UCSD-AML1 (cell line): ENCODE measurements around the gene TPX2.
A peak's percentile ranks its signal among the peaks of the same experiment; 100 is the strongest.
"Not testable (repeated sequence)": the region's sequence is repeated elsewhere in the genome, so short reads cannot be mapped to it uniquely, and the experiment has no call there.

Experiments used
- DNase-seq: peaks from one replicate; lab custom pipeline; 2025; ENCODE audit not compliant: unreplicated experiment; lab: John Stamatoyannopoulos, UW

Gene TPX2

DNA sequence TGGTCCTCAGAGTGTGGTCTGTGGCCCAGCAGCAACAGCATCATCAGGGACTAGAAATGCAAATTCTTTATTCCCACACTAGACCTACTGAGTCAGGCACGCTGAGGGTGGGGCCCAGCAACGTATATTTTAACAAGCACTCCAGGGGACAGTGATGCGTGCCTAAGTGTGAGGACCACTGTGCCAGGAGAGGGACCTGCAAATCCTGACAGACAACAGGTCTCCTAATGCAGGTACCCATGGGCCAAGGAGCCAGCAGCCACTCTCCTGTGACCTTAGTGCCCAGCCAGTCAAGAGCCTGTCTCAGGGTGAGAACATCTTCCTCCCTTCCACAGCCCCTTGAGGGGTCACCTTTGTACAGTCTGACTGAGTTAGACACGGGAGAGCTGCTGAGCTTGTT, 72.1 kb downstream of the TPX2 start:
- no peak for DNase-seq

- no peak for DNase-seq
These were observed 73.0 kb downstream of the TPX2 start for GRCh38 chr20:31811796-31812728.

DNA sequence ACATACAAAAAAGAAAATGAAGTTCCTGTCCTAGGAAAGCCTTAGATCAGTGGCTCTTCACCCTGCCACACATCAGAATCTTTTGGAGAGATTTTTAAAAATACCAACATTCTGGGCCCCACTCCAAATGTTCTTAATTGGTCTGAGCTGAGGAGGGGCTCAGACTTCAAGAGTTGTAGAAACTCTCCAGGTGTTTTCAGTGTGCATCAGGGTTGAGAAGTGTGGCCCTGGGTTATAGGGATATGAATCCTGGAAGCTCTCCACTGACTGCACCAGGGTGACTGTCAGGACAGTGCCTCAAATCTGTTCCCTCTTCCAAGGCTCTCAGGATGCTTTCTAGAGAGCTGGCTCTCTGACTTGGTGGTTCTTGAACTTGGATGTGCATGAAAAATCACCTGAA, 74.5 kb downstream of the TPX2 start:
- no peak for DNase-seq

DNA sequence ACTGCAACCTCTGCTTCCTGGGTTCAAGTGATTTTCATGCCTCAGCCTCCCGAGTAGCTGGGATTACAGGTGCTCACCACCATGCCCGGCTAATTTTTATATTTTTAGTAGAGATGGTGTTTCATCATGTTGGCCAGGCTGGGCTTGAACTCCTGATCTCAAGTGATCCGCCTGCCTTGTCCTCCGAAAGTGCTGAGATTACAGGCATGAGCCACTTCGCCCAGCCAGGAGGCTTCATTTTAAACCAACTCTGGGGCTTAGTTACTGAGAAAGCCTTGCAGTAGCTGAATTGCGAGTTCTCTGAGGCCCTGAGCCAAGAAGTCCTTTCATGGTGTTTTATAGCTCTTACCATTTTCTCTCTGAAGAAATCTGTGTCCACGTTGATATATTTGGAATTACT, 75.1 kb downstream of the TPX2 start:
- DNase-seq = not testable (repeated sequence)

- no peak for DNase-seq
These were observed 76.5 kb downstream of the TPX2 start for GRCh38 chr20:31815408-31816188.

DNA sequence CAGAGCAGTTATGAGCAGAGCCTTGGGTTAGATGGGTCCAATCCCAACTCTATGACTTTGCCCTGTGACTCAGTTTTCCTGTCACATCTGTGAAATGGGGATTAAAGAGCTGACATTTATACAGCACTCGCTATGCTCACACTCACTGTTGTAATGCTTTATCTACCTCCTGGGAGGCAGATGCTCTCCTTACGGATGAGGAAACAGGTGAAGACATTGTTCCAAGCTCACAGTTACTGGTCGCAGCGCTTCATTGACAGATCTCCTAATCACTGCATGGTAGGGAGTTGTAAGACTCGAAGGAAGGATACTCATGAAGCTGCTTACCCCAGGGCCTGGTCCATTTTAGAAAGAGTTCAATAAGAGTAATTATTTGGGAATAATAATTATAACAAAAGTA, 77.1 kb downstream of the TPX2 start:
- DNase-seq = no peak

DNA sequence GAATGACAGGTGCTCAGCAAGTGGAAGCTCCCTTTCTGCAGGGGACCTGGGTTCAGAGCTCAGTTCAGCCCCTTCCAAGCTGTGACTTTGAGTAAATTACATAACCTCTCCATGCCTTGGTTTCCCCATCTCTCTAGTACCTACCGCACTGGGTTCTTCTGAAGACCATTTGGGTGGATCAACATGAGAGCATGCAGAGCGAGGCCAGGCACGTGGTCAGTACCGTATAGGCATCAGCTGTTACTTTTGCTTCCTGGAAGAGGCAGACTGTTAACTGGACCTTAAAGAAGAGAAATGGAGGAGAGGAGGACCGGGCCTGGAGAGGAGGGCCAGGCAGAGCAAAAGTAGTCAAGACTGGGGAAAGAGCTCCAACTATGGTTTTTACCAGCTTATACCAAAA, 78.4 kb downstream of the TPX2 start:
- no peak for DNase-seq

GRCh38 chr20:31818376-31818908, 79.4 kb downstream of the TPX2 start:
- no peak for DNase-seq

DNA sequence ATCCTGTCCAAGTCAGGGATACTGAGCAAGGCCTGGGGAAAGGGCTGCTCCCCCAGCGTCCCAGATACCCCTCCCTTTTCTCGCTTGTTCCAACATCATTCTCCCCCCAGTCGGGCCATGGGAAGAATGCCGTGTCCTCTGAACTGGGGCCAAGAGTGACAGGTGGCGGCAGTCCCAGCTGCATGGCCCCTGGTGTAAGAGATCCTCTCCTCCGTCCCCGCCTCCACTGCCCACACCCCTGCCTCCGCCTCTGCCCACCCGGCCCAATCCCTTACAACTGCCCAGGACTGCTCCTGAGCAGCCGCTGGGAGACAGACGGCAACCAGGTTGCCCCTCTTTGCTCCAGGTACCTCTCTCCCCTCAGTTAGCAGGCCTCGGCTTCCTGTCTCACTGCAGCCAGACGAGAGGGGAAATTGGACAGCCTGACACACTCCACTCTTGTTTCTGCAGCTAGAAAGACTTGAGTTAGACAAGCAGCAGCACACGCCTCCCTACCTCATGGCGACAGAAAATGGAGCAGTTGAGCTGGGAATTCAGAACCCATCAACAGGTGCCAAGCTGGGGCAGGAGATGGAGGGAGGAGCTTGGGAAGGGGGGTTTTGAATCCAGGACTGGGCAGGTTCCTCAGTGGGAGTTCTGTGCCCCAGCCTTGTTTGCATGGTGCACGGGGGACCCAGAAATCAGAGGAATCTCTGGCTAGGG, 80.1 kb downstream of the TPX2 start, which contains the start of gene MYLK2:
Gene MYLK2 (plus strand): TSS at position 274 of the 702 bp plus-strand sequence. CDS start 225 bp downstream, at position 499.
- DNase-seq = no peak

DNA sequence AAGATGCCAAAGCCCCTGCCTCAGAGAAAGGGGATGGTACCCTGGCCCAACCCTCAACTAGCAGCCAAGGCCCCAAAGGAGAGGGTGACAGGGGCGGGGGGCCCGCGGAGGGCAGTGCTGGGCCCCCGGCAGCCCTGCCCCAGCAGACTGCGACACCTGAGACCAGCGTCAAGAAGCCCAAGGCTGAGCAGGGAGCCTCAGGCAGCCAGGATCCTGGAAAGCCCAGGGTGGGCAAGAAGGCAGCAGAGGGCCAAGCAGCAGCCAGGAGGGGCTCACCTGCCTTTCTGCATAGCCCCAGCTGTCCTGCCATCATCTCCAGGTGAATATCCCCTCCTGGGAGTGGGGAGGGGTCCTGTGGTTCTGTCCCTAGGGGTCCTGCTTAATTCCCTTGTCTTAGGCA, 81.1 kb downstream of the TPX2 start:
- DNase-seq = no peak

GRCh38 chr20:31821427-31821826, 82.3 kb downstream of the TPX2 start:
- no peak for DNase-seq

- DNase-seq = peak; percentile 74
These were observed 83.6 kb downstream of the TPX2 start for GRCh38 chr20:31822421-31823330.

- DNase-seq = peak; percentile 46
These were observed 84.5 kb downstream of the TPX2 start for GRCh38 chr20:31823360-31824124.

- DNase-seq = no peak
These were observed 85.0 kb downstream of the TPX2 start for GRCh38 chr20:31824125-31824485.

GRCh38 chr20:31824554-31825313, 85.6 kb downstream of the TPX2 start:
- DNase-seq = no peak

- no peak for DNase-seq
These were observed 87.0 kb downstream of the TPX2 start for GRCh38 chr20:31826074-31826473.

DNA sequence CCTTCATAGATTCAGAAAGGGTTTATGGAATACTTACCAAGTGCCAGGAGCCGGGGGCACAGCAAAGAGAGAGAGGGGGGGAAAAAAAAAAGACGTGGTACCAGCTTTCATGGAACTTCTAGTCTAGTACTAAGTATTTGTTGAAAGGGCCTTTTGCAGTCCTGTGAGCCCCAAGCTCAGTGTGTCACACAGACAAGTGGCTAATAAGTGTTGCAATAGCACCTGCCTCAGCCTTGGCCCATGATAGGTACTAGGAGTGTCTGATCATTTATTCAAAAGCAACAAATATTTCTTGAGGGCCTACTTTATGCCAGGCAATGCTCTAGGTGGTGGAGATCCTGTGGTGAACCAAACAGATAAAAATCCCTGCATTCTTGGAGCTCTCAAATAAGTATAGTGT, 88.0 kb downstream of the TPX2 start:
- DNase-seq = no peak

DNA sequence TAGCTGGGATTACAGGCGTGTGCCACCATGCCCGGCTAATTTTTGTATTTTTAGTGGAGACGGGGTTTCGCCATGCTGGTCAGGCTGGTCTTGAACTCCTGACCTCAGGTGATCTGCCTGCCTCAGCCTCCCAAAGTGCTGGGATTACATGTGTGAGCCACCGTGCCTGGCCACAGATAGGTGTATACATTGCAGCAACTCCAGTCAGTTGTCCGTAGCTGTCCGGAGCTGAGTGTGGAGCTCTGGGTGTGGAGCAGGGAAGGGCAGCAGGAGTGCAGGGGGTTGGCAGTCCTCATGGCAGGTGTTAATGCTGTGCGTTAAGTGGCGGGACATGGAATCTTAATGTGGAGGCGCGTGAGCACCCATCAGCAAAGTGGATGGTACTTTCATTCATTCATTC, 88.9 kb downstream of the TPX2 start:
- not testable (repeated sequence) for DNase-seq

DNA sequence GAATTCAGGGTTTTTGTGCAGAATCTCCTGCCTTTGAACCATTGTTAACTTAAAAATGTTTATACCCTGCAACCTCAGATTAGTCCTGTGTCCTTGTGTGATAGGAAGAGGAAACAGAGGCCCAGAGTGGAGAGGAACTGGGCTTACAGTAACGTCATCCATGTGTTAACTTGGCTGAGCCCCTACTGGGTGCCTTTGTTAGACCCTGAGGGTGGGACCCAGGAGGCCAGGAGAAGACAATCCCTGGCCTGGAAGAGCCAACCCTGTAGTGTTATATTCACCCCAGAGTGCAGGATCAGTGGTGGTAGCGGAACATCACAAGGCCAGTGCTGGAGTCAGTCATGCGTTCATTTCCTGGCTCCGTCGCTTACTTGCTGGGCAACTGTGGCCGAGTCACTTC, 90.6 kb downstream of the TPX2 start:
- DNase-seq = no peak
